ENCODE data around the gene HEPN1. TPM values are rescaled to one million over a fixed set of nuclear protein-coding genes. Genes with fewer than 3 reads are reported as not detected.
A peak's percentile ranks its signal among the peaks of the same experiment; 100 is the strongest.

Gene HEPN1
- total RNA-seq, 1 donor from 2014 or later = not detected

GRCh38 chr11:124891373-124891861 lies 27.6 kb upstream of the HEPN1 start:
- peaks cover 0 to 5% (median 0%) of the 10 kb centered on the region in 3 donors for H3K36me3 ChIP-seq (ENCODE audit: control insufficient read depth in 3 of 3, insufficient read depth in 3 of 3, low read length in 3 of 3)
- peak overlapping the region in 1 of 3 donors; percentile 50 for H3K9ac ChIP-seq (ENCODE audit: low read depth in 1 of 3, low read length in 3 of 3)
- no peak overlapping the region for H3K4me3 ChIP-seq (ENCODE audit: low read length in 3 of 3)
- peaks cover 0 to 3% (median 0%) of the 10 kb centered on the region in 3 donors for H3K27me3 ChIP-seq (ENCODE audit: control insufficient read depth in 3 of 3, insufficient read depth in 3 of 3, low read length in 3 of 3)
- peak overlapping the region; percentile 7 for H3K27ac ChIP-seq (ENCODE audit: low read depth, low read length)
- no peaks in the 10 kb centered on the region for H3K9me3 ChIP-seq (ENCODE audit: control insufficient read depth in 3 of 3, low read length in 3 of 3)
- peaks cover 53 to 56% (median 54%) of the 10 kb centered on the region in 3 donors for H3K4me1 ChIP-seq (ENCODE audit: control insufficient read depth in 3 of 3, insufficient read depth in 3 of 3, low read length in 3 of 3)

DNA sequence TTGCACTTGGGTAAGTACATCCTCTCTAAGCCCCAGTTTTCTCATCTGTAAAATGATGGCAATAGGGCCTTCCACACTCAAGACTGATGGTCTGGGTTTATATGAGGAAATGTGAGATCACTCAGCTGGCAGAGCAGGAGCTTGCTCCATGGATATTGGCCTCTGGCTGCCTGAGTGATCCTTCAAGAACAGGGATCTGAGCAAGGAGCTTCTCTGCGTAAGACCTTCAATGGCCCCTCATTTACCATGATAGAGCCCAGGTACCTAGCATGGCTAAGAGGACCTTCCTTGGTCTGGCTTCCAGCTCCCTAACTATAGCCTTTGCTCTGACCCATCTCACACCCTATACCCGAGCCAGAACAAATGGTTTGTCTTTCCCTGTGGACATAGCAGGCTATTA lies 26.9 kb upstream of the HEPN1 start:
- Histone ChIP-seq H3K27me3 (ENCODE audit: control insufficient read depth in 3 of 3, insufficient read depth in 3 of 3, low read length in 3 of 3) (no peaks in the 10 kb centered on the region), H3K4me3 (ENCODE audit: low read length in 3 of 3) (no peak overlapping the region), H3K9ac (ENCODE audit: low read depth in 1 of 3, low read length in 3 of 3) (no peak overlapping the region), H3K4me1 (ENCODE audit: control insufficient read depth in 3 of 3, insufficient read depth in 3 of 3, low read length in 3 of 3) (peaks cover 57 to 59% (median 59%) of the 10 kb centered on the region in 3 donors), H3K27ac (ENCODE audit: low read depth, low read length) (peak overlapping the region; percentile 7), H3K36me3 (ENCODE audit: control insufficient read depth in 3 of 3, insufficient read depth in 3 of 3, low read length in 3 of 3) (peaks cover 0 to 5% (median 0%) of the 10 kb centered on the region in 3 donors), H3K9me3 (ENCODE audit: control insufficient read depth in 3 of 3, low read length in 3 of 3) (no peaks in the 10 kb centered on the region)

- H3K9me3 ChIP-seq (ENCODE audit: control insufficient read depth in 3 of 3, low read length in 3 of 3) = no peaks in the 10 kb centered on the region
- no peaks in the 10 kb centered on the region for H3K27me3 ChIP-seq (ENCODE audit: control insufficient read depth in 3 of 3, insufficient read depth in 3 of 3, low read length in 3 of 3)
- no peak overlapping the region for H3K4me3 ChIP-seq (ENCODE audit: low read length in 3 of 3)
- H3K4me1 ChIP-seq (ENCODE audit: control insufficient read depth in 3 of 3, insufficient read depth in 3 of 3, low read length in 3 of 3) = peaks cover 61 to 64% (median 63%) of the 10 kb centered on the region in 3 donors
- peaks cover 0 to 5% (median 0%) of the 10 kb centered on the region in 3 donors for H3K36me3 ChIP-seq (ENCODE audit: control insufficient read depth in 3 of 3, insufficient read depth in 3 of 3, low read length in 3 of 3)
- H3K9ac ChIP-seq (ENCODE audit: low read depth in 1 of 3, low read length in 3 of 3) = no peak overlapping the region
- H3K27ac ChIP-seq (ENCODE audit: low read depth, low read length) = peak overlapping the region; percentile 5
Observed at GRCh38 chr11:124892750-124893454, 26.1 kb upstream of the HEPN1 start.

DNA sequence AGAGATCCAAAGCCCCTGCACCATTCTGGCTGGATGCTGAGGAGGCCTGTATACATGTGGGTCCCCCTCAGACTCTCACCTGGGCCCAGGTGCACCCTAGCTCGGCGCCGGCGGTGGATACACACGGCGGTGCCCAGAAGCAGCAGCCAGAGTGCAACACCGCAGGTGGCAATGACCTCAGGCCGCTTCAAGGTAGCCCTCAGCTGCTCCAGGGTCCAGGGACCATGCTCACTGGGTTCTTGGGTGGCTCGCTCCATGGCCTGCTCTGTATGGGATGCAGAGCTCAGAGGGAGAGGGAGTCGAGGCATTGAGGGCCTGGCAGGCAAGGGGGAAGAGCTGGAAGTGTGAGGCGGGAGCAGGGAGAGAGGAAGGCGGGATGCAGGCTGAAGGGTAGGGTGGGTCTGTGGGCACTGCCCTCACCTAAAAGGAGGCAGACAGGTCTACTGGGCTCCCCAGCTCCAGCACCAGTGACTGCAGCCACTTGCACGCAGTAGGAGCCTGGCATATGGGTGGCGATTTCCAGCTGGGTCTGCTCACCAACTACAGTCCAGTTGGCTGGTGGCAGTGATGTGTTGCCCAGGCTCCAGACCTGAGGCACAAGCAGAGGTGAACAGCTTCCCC lies 25.2 kb upstream of the HEPN1 start:
- H3K4me3 ChIP-seq (ENCODE audit: low read length in 3 of 3) = no peak overlapping the region
- H3K9ac ChIP-seq (ENCODE audit: low read depth in 1 of 3, low read length in 3 of 3) = peak overlapping the region in 1 of 3 donors; percentile 25
- peaks cover 61 to 67% (median 67%) of the 10 kb centered on the region in 3 donors for H3K4me1 ChIP-seq (ENCODE audit: control insufficient read depth in 3 of 3, insufficient read depth in 3 of 3, low read length in 3 of 3)
- no peaks in the 10 kb centered on the region for H3K27me3 ChIP-seq (ENCODE audit: control insufficient read depth in 3 of 3, insufficient read depth in 3 of 3, low read length in 3 of 3)
- no peak overlapping the region for H3K27ac ChIP-seq (ENCODE audit: low read depth, low read length)
- H3K36me3 ChIP-seq (ENCODE audit: control insufficient read depth in 3 of 3, insufficient read depth in 3 of 3, low read length in 3 of 3) = peaks cover 0 to 5% (median 0%) of the 10 kb centered on the region in 3 donors
- H3K9me3 ChIP-seq (ENCODE audit: control insufficient read depth in 3 of 3, low read length in 3 of 3) = no peaks in the 10 kb centered on the region

GRCh38 chr11:124894606-124895430 lies 24.2 kb upstream of the HEPN1 start:
- peaks cover 63 to 66% (median 66%) of the 10 kb centered on the region in 3 donors for H3K4me1 ChIP-seq (ENCODE audit: control insufficient read depth in 3 of 3, insufficient read depth in 3 of 3, low read length in 3 of 3)
- H3K9ac ChIP-seq (ENCODE audit: low read depth in 1 of 3, low read length in 3 of 3) = peak overlapping the region in 1 of 3 donors; percentile 69
- peaks cover 0 to 5% (median 0%) of the 10 kb centered on the region in 3 donors for H3K36me3 ChIP-seq (ENCODE audit: control insufficient read depth in 3 of 3, insufficient read depth in 3 of 3, low read length in 3 of 3)
- H3K27me3 ChIP-seq (ENCODE audit: control insufficient read depth in 3 of 3, insufficient read depth in 3 of 3, low read length in 3 of 3) = no peaks in the 10 kb centered on the region
- H3K27ac ChIP-seq (ENCODE audit: low read depth, low read length) = no peak overlapping the region
- no peaks in the 10 kb centered on the region for H3K9me3 ChIP-seq (ENCODE audit: control insufficient read depth in 3 of 3, low read length in 3 of 3)
- H3K4me3 ChIP-seq (ENCODE audit: low read length in 3 of 3) = no peak overlapping the region

GRCh38 chr11:124895471-124895971 lies 23.5 kb upstream of the HEPN1 start:
- Histone ChIP-seq H3K4me1 (ENCODE audit: control insufficient read depth in 3 of 3, insufficient read depth in 3 of 3, low read length in 3 of 3) (peaks cover 64 to 72% (median 69%) of the 10 kb centered on the region in 3 donors), H3K36me3 (ENCODE audit: control insufficient read depth in 3 of 3, insufficient read depth in 3 of 3, low read length in 3 of 3) (peaks cover 0 to 5% (median 0%) of the 10 kb centered on the region in 3 donors), H3K27me3 (ENCODE audit: control insufficient read depth in 3 of 3, insufficient read depth in 3 of 3, low read length in 3 of 3) (peaks cover 0 to 2% (median 0%) of the 10 kb centered on the region in 3 donors), H3K27ac (ENCODE audit: low read depth, low read length) (no peak overlapping the region), H3K9me3 (ENCODE audit: control insufficient read depth in 3 of 3, low read length in 3 of 3) (no peaks in the 10 kb centered on the region), H3K9ac (ENCODE audit: low read depth in 1 of 3, low read length in 3 of 3) (peak overlapping the region; percentile 29 to 69 (median 55)), H3K4me3 (ENCODE audit: low read length in 3 of 3) (peak overlapping the region in 2 of 3 donors; percentile 51 to 66)

DNA sequence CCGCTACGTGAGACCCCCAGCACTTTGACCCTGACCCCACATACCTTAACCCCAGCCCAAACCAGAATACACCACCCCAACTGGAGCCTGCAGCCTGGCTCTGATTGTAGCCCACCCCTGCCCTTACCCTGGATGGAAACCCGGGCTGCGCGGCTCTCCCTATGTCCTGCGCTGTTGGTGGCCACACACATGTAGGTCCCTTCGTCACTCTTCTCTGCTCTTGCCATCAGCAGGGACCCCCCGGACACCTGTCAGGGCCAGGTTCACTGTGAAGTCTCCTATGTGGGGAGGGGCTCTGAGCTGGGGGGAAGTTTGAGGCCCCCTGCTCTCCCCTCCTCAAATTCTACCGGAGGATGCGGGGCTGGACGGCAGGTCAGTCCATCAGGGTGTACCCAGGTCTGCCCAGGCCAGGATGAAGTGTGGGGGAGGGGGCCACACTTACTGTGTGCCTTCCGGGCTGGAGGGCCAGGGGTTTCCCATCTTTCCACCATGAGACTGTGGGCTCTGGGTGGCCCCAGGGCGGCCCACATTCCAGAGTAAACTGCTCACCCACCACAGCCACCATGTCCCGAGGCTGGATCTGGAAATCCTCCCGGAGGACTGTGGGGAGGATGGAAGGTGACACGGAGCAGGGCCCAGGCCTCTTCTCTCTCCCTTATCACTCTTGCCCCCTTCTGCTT lies 22.8 kb upstream of the HEPN1 start:
- H3K9me3 ChIP-seq (ENCODE audit: control insufficient read depth in 3 of 3, low read length in 3 of 3) = no peaks in the 10 kb centered on the region
- peak overlapping the region; percentile 83 for H3K27ac ChIP-seq (ENCODE audit: low read depth, low read length)
- H3K36me3 ChIP-seq (ENCODE audit: control insufficient read depth in 3 of 3, insufficient read depth in 3 of 3, low read length in 3 of 3) = peaks cover 0 to 5% (median 0%) of the 10 kb centered on the region in 3 donors
- peaks cover 0 to 4% (median 0%) of the 10 kb centered on the region in 3 donors for H3K27me3 ChIP-seq (ENCODE audit: control insufficient read depth in 3 of 3, insufficient read depth in 3 of 3, low read length in 3 of 3)
- peaks cover 65 to 66% (median 65%) of the 10 kb centered on the region in 3 donors for H3K4me1 ChIP-seq (ENCODE audit: control insufficient read depth in 3 of 3, insufficient read depth in 3 of 3, low read length in 3 of 3)
- H3K4me3 ChIP-seq (ENCODE audit: low read length in 3 of 3) = peak overlapping the region; percentile 36 to 66 (median 51)
- H3K9ac ChIP-seq (ENCODE audit: low read depth in 1 of 3, low read length in 3 of 3) = peak overlapping the region; percentile 53 to 69 (median 55)

GRCh38 chr11:124896821-124897391 lies 22.1 kb upstream of the HEPN1 start:
- Histone ChIP-seq H3K9me3 (ENCODE audit: control insufficient read depth in 3 of 3, low read length in 3 of 3) (no peaks in the 10 kb centered on the region), H3K36me3 (ENCODE audit: control insufficient read depth in 3 of 3, insufficient read depth in 3 of 3, low read length in 3 of 3) (peaks cover 0 to 5% (median 0%) of the 10 kb centered on the region in 3 donors), H3K9ac (ENCODE audit: low read depth in 1 of 3, low read length in 3 of 3) (peak overlapping the region; percentile 53 to 69 (median 65)), H3K27me3 (ENCODE audit: control insufficient read depth in 3 of 3, insufficient read depth in 3 of 3, low read length in 3 of 3) (peaks cover 0 to 4% (median 3%) of the 10 kb centered on the region in 3 donors), H3K4me3 (ENCODE audit: low read length in 3 of 3) (peak overlapping the region; percentile 58 to 66 (median 66)), H3K4me1 (ENCODE audit: control insufficient read depth in 3 of 3, insufficient read depth in 3 of 3, low read length in 3 of 3) (peaks cover 58 to 60% (median 59%) of the 10 kb centered on the region in 3 donors), H3K27ac (ENCODE audit: low read depth, low read length) (peak overlapping the region; percentile 83)

Data from skeletal muscle tissue (tissue), 4 donors.